NCI-H446 (cell line): ENCODE results near the gene GEMIN5.

Experiments
- DNase-seq, 2 experiments: peaks; one replicate each; lab custom pipeline; 2025; lab: John Stamatoyannopoulos, UW

The GEMIN5 gene

GRCh38 chr5:154850255-154851062, 87.6 kb downstream of the GEMIN5 start, which contains the start of gene FAXDC2:
Gene FAXDC2 (minus strand): TSS chr5:154850603. CDS start chr5:154838178, 12,425 bp downstream.
- no peak for DNase-seq

DNA sequence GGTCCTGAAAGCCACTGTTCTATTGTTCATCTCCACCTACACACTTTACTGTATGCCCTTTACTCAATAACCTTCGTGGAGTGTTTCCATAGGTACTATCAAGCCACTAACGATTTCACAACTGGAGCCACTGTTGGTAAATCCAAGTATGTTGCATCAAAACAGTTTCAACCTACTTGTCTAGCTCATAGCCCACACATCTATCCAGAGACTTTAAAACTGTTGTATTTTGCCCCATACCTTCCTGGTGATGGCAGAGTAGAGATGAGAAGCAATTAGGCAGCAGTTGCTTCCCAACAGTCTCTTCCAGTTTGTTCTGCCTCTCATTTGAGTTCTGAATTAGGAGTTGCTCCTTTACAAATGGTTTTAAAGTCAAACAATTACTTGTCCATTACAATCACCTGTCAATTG, 88.2 kb downstream of the GEMIN5 start:
- no peak for DNase-seq

- DNase-seq: no peak
Observed at GRCh38 chr5:154849264-154849785, 88.7 kb downstream of the GEMIN5 start.

GRCh38 chr5:154844809-154845208, 93.2 kb downstream of the GEMIN5 start:
- DNase-seq: no peak

- no peak for DNase-seq
Observed at GRCh38 chr5:154842689-154843530, 95.1 kb downstream of the GEMIN5 start.

DNA sequence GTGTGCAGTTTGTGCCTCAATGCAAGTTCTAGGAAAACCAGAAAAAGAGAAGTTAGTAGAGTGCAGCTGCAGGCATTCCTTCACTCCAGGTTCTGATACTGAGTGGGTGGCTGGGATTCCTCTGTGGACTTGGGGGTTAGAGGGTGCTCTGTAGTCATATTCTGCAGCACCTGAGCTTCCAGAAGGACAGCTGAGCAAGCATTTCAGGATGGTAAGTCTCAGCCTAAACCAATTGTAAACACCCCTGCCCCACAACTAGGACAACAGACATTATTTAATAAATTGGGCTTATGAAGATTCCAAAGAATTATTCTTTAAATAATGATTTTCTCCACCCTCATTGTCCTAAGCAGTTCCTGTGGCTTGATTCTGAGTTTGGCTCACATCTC, 96.7 kb downstream of the GEMIN5 start:
- DNase-seq: no peak

- no peak for DNase-seq
Observed at GRCh38 chr5:154840435-154841272, 97.4 kb downstream of the GEMIN5 start.
